ENCODE results near the gene CD99.
"Not testable (repeated sequence)": the region's sequence is repeated elsewhere in the genome, so short reads cannot be mapped to it uniquely, and the experiment has no call there.

CD99 gene

GRCh38 chrX:2690856-2691542 lies at the start of gene CD99:
TSS of gene CD99 (plus strand) at chrX:2691295. CDS start at chrX:2691361, 66 bp downstream.
- DNase-seq: no peak

GRCh38 chrX:2642146-2642545 lies 48.9 kb upstream of the CD99 start:
- no peak for DNase-seq

GRCh38 chrX:2642791-2643190 lies 48.3 kb upstream of the CD99 start:
- DNase-seq: no peak

GRCh38 chrX:2643880-2644279 lies 47.2 kb upstream of the CD99 start:
- DNase-seq: no peak

- DNase-seq: no peak
These were observed 45.5 kb upstream of the CD99 start for GRCh38 chrX:2645563-2645962.

GRCh38 chrX:2647627-2648026 lies 43.5 kb upstream of the CD99 start:
- no peak for DNase-seq

- no peak for DNase-seq
These were observed 41.1 kb upstream of the CD99 start for GRCh38 chrX:2650037-2650436.

GRCh38 chrX:2650865-2651264 lies 40.2 kb upstream of the CD99 start:
- DNase-seq: no peak

GRCh38 chrX:2652106-2652505 lies 39.0 kb upstream of the CD99 start:
- no peak for DNase-seq

- DNase-seq: no peak
These were observed 36.4 kb upstream of the CD99 start for GRCh38 chrX:2654436-2655340.

GRCh38 chrX:2656257-2656836 lies 34.7 kb upstream of the CD99 start:
- DNase-seq: no peak

GRCh38 chrX:2657532-2658113 lies 33.5 kb upstream of the CD99 start:
- no peak for DNase-seq

- DNase-seq: no peak
These were observed 32.4 kb upstream of the CD99 start for GRCh38 chrX:2658585-2659292.

GRCh38 chrX:2662586-2662985 lies 28.5 kb upstream of the CD99 start:
- no peak for DNase-seq

- DNase-seq: no peak
These were observed 26.6 kb upstream of the CD99 start for GRCh38 chrX:2664502-2664901.

- DNase-seq: no peak
These were observed 25.4 kb upstream of the CD99 start for GRCh38 chrX:2665387-2666304.

- no peak for DNase-seq
These were observed 24.6 kb upstream of the CD99 start for GRCh38 chrX:2666491-2666890.

- DNase-seq: no peak
These were observed 20.1 kb upstream of the CD99 start for GRCh38 chrX:2670978-2671377.

- no peak for DNase-seq
These were observed 19.0 kb upstream of the CD99 start for GRCh38 chrX:2672084-2672483.

GRCh38 chrX:2673611-2674010 lies 17.5 kb upstream of the CD99 start:
- no peak for DNase-seq

GRCh38 chrX:2675657-2676200 lies 15.4 kb upstream of the CD99 start:
- not testable (repeated sequence) for DNase-seq

Data from NCI-H2081 treated with DMSO at 0.1 percent for 48 hours (cell line).